Measurements from ENCODE around the gene GOLPH3L.
"Not testable (repeated sequence)": the region's sequence is repeated elsewhere in the genome, so short reads cannot be mapped to it uniquely, and the experiment has no call there.

The GOLPH3L gene

DNA sequence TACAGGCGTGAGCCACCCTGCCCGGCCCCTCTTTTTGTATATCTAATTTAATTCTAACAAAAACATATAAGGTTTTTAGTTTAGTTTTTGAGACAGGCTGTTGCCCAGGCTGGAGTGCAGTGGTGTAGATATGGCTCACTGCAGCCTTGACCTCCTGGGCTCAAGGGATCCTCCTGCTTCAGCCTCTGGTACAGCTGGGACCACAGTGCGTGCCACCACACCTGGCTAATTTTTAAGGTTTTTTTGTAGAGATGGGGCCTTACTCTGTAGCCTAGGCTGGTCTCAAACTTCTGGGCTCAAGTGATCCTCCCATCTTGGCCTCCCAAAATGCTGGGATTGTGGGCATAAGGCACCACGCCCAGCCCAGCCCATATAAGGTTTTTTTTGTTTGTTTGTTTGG lies 86.4 kb downstream of the GOLPH3L start:
- H3K9ac ChIP-seq (ENCODE audit: insufficient read length, low read depth) = no peak overlapping the region
- H3K4me1 ChIP-seq (ENCODE audit: insufficient read depth, insufficient read length) = peaks cover 6% of the 10 kb centered on the region

DNA sequence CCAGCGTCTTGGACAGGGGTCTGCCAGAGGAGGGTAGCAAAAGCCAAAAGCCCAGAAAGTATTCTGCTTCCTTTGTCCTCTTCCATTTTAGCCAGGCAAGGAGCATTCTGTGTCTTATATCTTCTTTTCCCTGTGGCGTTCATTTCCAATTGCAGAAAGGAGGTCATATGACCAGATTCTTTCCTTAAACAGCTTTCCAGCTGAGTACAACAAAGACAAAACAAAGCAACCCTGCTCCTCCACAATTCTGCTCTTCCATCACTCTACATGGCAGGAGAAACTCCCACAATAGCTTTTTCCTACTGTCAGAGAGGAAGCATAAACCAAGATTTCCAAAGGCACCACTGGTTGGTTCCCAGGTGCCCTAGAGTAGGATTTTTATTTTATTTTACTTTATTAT lies 87.2 kb downstream of the GOLPH3L start:
- H3K27me3 ChIP-seq (ENCODE audit: insufficient read depth, insufficient read length) = no peaks in the 10 kb centered on the region
- peaks cover 19% of the 10 kb centered on the region for H3K36me3 ChIP-seq (ENCODE audit: insufficient read depth, insufficient read length, low read length)
- H3K4me3 ChIP-seq (ENCODE audit: insufficient read length, low read depth) = no peak overlapping the region
- no peaks in the 10 kb centered on the region for H3K9me3 ChIP-seq (ENCODE audit: insufficient read depth, low read length)
- no peak for DNase-seq (ENCODE audit: low read depth, low spot score)
- peaks cover 6% of the 10 kb centered on the region for H3K4me1 ChIP-seq (ENCODE audit: insufficient read depth, insufficient read length)
- H3K9ac ChIP-seq (ENCODE audit: insufficient read length, low read depth) = no peak overlapping the region
- no peak for TF ChIP-seq ZNF274 (IDR thresholded peaks at IDR 0.05; ENCODE audit: low read depth, low read length)
- TF ChIP-seq SUZ12 (IDR thresholded peaks at IDR 0.05; ENCODE audit: extremely low read depth, insufficient read depth, insufficient read length) = no peak
- TF ChIP-seq YY1 (IDR thresholded peaks at IDR 0.05; ENCODE audit: insufficient read depth, insufficient read length) = no peak

More for the DNA sequence above, 86.4 kb downstream of the GOLPH3L start:
- no peak for DNase-seq (ENCODE audit: low read depth, low spot score)
- no peaks in the 10 kb centered on the region for H3K27me3 ChIP-seq (ENCODE audit: insufficient read depth, insufficient read length)
- TF ChIP-seq ZNF274 (IDR thresholded peaks at IDR 0.05; ENCODE audit: low read depth, low read length) (no peak), SUZ12 (IDR thresholded peaks at IDR 0.05; ENCODE audit: extremely low read depth, insufficient read depth, insufficient read length) (no peak), YY1 (IDR thresholded peaks at IDR 0.05; ENCODE audit: insufficient read depth, insufficient read length) (no peak)
- no peak overlapping the region for H3K4me3 ChIP-seq (ENCODE audit: insufficient read length, low read depth)
- no peaks in the 10 kb centered on the region for H3K9me3 ChIP-seq (ENCODE audit: insufficient read depth, low read length)
- peaks cover 26% of the 10 kb centered on the region for H3K36me3 ChIP-seq (ENCODE audit: insufficient read depth, insufficient read length, low read length)

DNA sequence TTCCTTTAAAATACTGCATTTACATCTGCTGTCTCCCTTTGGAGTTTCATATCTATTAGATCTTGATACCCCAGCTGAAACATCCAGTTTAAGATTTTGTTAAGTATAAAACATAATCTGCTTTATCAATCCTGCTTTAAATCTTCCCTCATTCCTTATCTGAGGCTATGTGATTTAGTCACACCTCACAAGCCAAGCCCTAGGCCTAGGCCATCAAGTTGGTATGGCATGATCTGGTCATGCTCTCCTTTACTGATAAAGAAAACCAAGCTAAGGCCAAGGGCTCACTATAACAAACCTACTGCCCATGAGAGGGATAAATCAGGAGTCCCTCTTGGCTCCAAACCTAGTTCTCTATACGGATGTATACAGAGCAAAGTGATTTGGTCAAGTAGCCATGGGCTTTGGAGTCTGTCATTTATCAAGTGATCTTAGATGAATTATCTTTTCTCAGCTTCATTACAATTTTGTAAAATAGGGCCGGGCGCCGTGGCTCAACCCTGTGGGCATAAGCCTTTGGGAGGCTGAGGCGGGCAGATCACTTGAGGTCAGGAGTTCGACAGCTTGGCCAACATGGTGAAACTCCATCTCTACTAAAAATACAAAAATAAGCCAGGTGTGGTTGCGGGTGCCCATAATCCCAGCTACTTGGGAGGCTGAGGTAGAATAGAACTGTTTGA lies 90.4 kb downstream of the GOLPH3L start:
- H3K4me1 ChIP-seq (ENCODE audit: insufficient read depth, insufficient read length) = no peaks in the 10 kb centered on the region
- TF ChIP-seq SUZ12 (IDR thresholded peaks at IDR 0.05; ENCODE audit: extremely low read depth, insufficient read depth, insufficient read length) = no peak
- TF ChIP-seq YY1 (IDR thresholded peaks at IDR 0.05; ENCODE audit: insufficient read depth, insufficient read length) = no peak
- no peak for TF ChIP-seq ZNF274 (IDR thresholded peaks at IDR 0.05; ENCODE audit: low read depth, low read length)
- H3K9ac ChIP-seq (ENCODE audit: insufficient read length, low read depth) = no peak overlapping the region
- DNase-seq (ENCODE audit: low read depth, low spot score) = no peak
- H3K27me3 ChIP-seq (ENCODE audit: insufficient read depth, insufficient read length) = no peaks in the 10 kb centered on the region
- H3K36me3 ChIP-seq (ENCODE audit: insufficient read depth, insufficient read length, low read length) = peaks cover 6% of the 10 kb centered on the region
- H3K9me3 ChIP-seq (ENCODE audit: insufficient read depth, low read length) = no peaks in the 10 kb centered on the region
- no peak overlapping the region for H3K4me3 ChIP-seq (ENCODE audit: insufficient read length, low read depth)

DNA sequence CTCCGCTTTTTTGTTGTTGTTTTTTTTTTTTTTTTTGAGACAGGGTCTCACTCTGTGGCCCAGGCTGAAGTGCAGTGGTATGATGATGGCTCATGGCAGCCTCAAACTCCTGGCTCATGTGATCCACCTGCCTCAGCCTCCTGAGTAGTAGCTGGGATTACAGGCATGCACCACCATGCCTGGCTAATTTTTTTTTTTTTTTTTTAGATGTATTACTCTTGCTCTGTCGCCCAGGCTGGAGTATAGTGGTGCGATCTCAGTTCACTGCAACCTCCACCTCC lies 91.6 kb downstream of the GOLPH3L start:
- H3K36me3 ChIP-seq (ENCODE audit: insufficient read depth, insufficient read length, low read length); H3K4me1 ChIP-seq (ENCODE audit: insufficient read depth, insufficient read length); H3K27me3 ChIP-seq (ENCODE audit: insufficient read depth, insufficient read length); H3K9ac ChIP-seq (ENCODE audit: insufficient read length, low read depth); H3K9me3 ChIP-seq (ENCODE audit: insufficient read depth, low read length); H3K4me3 ChIP-seq (ENCODE audit: insufficient read length, low read depth); DNase-seq (ENCODE audit: low read depth, low spot score): not testable (repeated sequence)

DNA sequence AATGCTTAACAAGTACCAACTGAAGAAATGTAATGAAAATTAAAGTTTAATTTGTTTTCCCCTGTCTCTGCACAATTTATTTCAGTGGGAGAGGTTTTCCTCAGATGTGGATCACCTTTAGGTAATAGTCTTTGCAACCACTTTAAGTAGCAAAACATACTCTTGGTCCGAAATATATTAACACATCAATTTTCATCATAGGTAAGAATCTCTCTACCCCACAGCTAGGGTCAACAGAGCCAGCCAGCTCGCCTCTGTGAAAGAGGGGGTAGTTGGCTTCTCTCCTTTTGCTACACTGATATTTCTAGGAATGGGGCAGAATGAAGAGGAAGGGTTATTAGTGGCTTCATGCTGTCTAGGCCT lies 92.7 kb downstream of the GOLPH3L start:
- no peak for TF ChIP-seq ZNF274 (IDR thresholded peaks at IDR 0.05; ENCODE audit: low read depth, low read length)
- TF ChIP-seq SUZ12 (IDR thresholded peaks at IDR 0.05; ENCODE audit: extremely low read depth, insufficient read depth, insufficient read length) = no peak
- no peak for TF ChIP-seq YY1 (IDR thresholded peaks at IDR 0.05; ENCODE audit: insufficient read depth, insufficient read length)
- Histone ChIP-seq H3K36me3 (ENCODE audit: insufficient read depth, insufficient read length, low read length) (peaks cover 2% of the 10 kb centered on the region), H3K9ac (ENCODE audit: insufficient read length, low read depth) (no peak overlapping the region), H3K4me3 (ENCODE audit: insufficient read length, low read depth) (no peak overlapping the region), H3K9me3 (ENCODE audit: insufficient read depth, low read length) (no peaks in the 10 kb centered on the region), H3K27me3 (ENCODE audit: insufficient read depth, insufficient read length) (no peaks in the 10 kb centered on the region), H3K4me1 (ENCODE audit: insufficient read depth, insufficient read length) (no peaks in the 10 kb centered on the region)
- DNase-seq (ENCODE audit: low read depth, low spot score) = no peak

DNA sequence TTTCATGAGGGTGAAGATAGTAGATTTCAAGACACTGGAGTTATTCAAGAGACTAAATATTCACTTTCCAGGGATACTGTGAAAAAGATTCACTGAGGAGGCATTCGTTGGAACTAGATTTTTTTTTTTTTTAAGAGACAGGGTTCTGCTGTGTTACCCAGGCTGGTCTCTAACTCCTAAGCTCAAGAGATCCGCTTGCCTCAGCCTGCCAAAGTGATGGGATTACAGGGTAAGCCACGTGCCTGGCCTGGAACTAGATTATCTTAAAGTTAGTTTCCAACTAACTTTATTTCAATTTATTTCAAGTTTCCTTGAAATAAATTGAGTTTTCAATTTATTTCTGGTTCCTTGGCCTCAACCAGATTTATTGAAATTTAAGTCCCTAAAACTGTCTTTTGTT lies 93.2 kb downstream of the GOLPH3L start:
- Histone ChIP-seq H3K27me3 (ENCODE audit: insufficient read depth, insufficient read length) (no peaks in the 10 kb centered on the region), H3K36me3 (ENCODE audit: insufficient read depth, insufficient read length, low read length) (no peaks in the 10 kb centered on the region), H3K4me3 (ENCODE audit: insufficient read length, low read depth) (no peak overlapping the region), H3K4me1 (ENCODE audit: insufficient read depth, insufficient read length) (no peaks in the 10 kb centered on the region), H3K9me3 (ENCODE audit: insufficient read depth, low read length) (no peaks in the 10 kb centered on the region), H3K9ac (ENCODE audit: insufficient read length, low read depth) (no peak overlapping the region)
- TF ChIP-seq SUZ12 (IDR thresholded peaks at IDR 0.05; ENCODE audit: extremely low read depth, insufficient read depth, insufficient read length) = no peak
- no peak for TF ChIP-seq ZNF274 (IDR thresholded peaks at IDR 0.05; ENCODE audit: low read depth, low read length)
- TF ChIP-seq YY1 (IDR thresholded peaks at IDR 0.05; ENCODE audit: insufficient read depth, insufficient read length) = no peak
- no peak for DNase-seq (ENCODE audit: low read depth, low spot score)

DNA sequence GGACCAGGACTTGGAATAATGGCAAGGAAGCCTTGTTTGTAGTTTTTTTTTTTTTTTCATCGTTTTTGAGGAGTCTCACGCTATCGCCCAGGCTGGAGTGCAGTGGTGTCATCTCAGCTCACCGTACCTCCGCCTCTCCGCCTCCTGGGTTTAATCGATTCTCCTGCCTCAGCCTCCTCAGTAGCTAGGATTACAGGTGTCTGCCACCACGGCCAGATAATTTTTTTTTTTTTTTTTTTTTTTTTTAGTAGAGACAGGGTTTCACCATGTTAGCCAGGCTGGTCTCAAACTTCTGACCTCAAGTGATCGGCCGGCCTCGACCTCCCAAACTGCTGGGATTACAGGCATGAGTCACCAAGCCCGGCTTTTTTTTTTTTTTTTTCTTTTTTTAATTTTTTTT lies 94.6 kb downstream of the GOLPH3L start:
- not testable (repeated sequence) for H3K4me3 ChIP-seq (ENCODE audit: insufficient read length, low read depth); H3K27me3 ChIP-seq (ENCODE audit: insufficient read depth, insufficient read length); DNase-seq (ENCODE audit: low read depth, low spot score); H3K4me1 ChIP-seq (ENCODE audit: insufficient read depth, insufficient read length); H3K36me3 ChIP-seq (ENCODE audit: insufficient read depth, insufficient read length, low read length); H3K9me3 ChIP-seq (ENCODE audit: insufficient read depth, low read length); H3K9ac ChIP-seq (ENCODE audit: insufficient read length, low read depth)

DNA sequence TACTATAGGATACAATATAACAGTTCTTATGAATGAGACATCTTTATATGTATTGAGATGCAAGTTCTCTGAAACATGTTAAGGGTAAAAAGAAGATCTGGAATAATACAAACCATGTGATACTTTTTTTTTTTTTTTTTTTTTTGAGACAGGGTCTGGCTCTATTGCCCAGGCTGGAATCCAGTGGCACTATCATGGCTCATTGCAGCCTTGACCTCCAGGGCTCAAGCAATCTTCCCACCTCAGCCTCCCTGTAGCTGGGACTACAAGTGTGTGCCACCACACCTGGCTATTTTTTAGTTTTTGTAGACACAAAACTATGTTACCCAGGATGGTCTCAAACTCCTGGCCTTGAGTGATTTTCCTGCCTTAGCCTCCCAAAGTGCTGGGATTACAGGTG lies 95.4 kb downstream of the GOLPH3L start:
- peaks cover 3% of the 10 kb centered on the region for H3K4me1 ChIP-seq (ENCODE audit: insufficient read depth, insufficient read length)
- no peak for TF ChIP-seq ZNF274 (IDR thresholded peaks at IDR 0.05; ENCODE audit: low read depth, low read length)
- no peak for TF ChIP-seq SUZ12 (IDR thresholded peaks at IDR 0.05; ENCODE audit: extremely low read depth, insufficient read depth, insufficient read length)
- TF ChIP-seq YY1 (IDR thresholded peaks at IDR 0.05; ENCODE audit: insufficient read depth, insufficient read length) = no peak
- H3K9me3 ChIP-seq (ENCODE audit: insufficient read depth, low read length) = no peaks in the 10 kb centered on the region
- H3K4me3 ChIP-seq (ENCODE audit: insufficient read length, low read depth) = no peak overlapping the region
- no peaks in the 10 kb centered on the region for H3K27me3 ChIP-seq (ENCODE audit: insufficient read depth, insufficient read length)
- no peak overlapping the region for H3K9ac ChIP-seq (ENCODE audit: insufficient read length, low read depth)
- H3K36me3 ChIP-seq (ENCODE audit: insufficient read depth, insufficient read length, low read length) = no peaks in the 10 kb centered on the region
- no peak for DNase-seq (ENCODE audit: low read depth, low spot score)

DNA sequence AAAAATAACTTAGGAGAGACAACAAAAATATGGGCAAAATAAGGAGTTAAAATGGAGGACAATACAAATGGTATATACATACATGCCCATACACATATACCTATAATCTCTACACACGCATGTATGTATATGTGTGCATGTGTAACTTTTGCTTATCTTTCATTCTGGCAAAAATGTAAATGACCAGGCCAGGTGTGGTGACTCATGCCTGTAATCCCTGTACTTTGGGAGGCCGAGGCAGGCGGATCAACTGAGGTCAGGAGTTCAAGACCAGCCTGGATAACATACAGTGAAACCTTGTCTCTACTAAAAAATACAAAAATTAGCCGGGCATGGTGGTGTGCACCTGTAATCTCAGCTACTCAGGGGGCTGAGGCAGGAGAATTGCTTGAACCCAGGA lies 98.6 kb downstream of the GOLPH3L start:
- H3K27me3 ChIP-seq (ENCODE audit: insufficient read depth, insufficient read length); DNase-seq (ENCODE audit: low read depth, low spot score); H3K9me3 ChIP-seq (ENCODE audit: insufficient read depth, low read length); H3K36me3 ChIP-seq (ENCODE audit: insufficient read depth, insufficient read length, low read length); H3K4me1 ChIP-seq (ENCODE audit: insufficient read depth, insufficient read length); H3K4me3 ChIP-seq (ENCODE audit: insufficient read length, low read depth); H3K9ac ChIP-seq (ENCODE audit: insufficient read length, low read depth): not testable (repeated sequence)
